Stimulated activated CD4-positive, alpha-beta T cell treated with anti-CD3 and anti-CD28 coated beads, Interleukin-4, amount 100 ng/mL, for 48 hours (primary cell): ENCODE results near the gene TDRD10.
"Not testable (repeated sequence)": the region's sequence is repeated elsewhere in the genome, so short reads cannot be mapped to it uniquely, and the experiment has no call there.

Experiments used
- DNase-seq, 2 donors: peaks; one replicate each; pipeline ENCODE4 v3.0.0-alpha.2; 2020; ENCODE audit warnings: low read depth in 2 of 2

TDRD10 gene

DNA sequence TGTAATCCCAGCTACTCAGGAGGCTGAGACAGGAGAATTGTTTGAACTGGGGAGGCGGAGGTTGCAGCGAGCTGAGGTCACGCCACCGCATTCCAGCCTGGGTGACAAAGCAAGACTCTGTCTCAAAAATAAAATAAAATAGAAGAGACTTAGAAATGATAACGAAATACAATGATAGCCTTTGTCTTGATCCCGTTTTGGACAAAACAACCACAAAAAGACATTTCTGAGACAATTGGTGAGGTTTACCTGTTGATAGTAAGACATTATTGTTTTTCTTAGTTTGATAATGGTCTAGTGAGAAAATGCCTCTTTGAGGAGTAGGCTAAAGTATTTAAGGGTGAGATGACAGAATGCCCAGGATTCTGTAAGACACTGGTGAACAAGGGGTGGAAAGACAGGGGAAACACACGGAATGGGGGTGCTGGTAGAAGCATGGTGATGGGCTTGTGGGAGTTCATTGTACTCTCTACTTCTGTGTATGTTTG lies 12.1 kb downstream of the TDRD10 start:
- DNase-seq = no peak

DNA sequence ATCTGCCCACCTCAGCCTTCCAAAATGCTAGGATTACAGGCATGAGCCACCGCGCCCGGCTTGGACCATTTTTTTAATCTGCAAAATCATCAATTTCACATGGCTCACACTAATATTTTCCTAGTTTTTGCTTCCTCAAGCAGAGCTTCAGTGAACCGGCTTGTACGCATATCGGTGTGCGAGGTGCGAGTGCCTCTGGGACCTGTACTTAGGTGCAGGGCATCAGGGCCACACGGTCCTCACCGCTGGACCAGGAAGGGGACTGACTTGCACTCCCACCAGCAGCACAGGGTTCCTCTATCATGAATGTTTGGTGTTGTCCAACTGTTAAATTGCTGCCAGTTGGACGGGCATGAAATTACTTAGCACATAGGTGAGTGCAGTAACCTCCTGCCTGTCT lies 15.6 kb downstream of the TDRD10 start:
- DNase-seq = no peak

DNA sequence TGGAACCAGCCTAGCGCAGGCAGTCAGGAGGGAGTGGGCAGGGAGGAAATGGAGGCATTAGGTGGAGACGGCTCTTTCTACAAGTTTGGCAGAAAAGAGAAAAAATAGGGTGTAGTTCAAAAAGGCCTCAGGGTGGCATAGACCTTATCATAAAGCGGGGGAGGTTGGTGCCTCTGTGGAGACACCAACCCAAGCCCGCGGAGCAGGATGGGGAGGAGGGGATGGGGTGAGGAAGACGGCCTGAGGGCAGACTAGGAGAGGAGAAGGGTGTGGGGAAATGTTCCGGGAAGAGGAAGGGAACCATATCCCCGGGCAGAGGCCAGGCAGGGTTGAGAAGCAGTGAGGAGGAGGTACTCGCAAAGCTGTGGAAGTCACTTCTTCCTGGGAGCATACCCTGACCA lies 17.6 kb downstream of the TDRD10 start:
- DNase-seq = no peak

DNA sequence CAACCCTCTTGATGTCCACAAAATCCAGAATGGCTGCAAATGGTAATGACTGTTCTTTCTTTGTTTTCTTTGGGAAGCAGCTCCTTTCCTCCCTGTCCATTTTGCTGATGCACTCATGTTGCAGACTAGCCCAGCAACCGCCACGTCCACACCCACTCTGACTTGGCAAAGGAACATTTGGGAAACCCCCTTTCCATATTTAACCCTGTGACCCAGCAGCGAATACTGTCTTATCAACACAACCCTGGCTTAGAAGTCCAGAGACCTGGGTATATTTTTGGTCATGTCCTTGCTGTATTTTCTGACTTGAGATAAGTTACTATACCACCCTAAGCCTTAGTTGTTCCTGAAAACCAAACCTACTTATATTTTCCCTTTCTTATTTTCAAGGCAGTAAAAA lies 18.3 kb downstream of the TDRD10 start:
- no peak for DNase-seq

DNA sequence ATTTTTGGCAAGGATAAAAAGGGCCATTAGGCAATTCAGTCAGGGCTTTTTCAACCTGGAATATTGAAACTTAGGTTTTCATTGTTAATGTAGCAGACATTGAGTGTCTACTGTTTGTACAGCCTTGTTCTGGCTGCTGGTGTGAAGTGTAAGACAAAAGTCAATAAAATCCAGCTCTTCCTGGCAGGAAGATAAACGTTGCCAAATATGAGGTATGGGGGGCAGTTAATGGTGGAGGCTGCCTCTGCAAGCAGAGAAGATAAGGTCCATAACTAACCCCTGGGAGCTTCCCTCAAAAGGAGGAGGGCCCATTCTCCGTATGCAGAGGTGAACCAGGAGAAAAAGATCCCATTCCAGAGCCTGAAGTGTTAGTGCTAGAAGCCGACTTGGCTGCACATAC lies 19.7 kb downstream of the TDRD10 start:
- DNase-seq = no peak

DNA sequence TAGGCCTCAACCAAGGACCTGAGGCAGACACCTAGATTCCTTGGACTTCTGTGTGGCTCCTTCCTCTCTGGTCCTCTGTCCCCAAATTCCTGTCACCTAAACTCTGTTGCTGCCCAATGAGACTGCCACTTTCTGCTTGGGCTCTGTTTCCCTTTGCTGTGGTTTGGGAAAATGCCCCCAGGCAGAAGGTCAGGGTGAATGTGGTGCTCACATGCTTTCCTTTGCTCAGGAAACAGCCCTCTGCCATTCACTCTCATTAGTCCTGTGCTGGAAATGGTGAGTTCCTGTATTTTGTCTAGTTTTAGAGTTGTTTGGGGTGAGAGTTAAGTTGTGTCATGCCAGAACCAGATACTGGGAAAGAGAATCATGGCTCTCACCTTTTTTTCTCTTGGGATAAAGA lies 22.9 kb downstream of the TDRD10 start:
- DNase-seq = no peak

DNA sequence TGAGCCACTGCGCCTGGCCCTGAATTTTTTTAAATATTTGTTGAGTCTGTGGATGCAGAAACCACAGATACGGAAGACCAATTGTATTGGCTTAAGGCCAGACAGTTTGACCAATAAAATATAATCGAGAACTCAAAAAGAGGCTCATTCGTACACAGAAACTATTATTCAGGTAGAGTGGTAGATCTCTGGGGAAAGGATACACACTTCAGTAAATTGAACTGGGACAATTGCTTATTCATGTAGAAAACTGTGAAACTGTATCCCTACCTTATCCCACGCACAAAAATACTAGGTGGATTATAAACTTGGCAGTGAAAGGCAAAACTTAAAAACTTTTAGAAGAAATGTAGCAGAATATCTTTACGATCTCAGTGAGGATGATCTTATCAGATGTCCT lies 25.2 kb downstream of the TDRD10 start:
- no peak for DNase-seq

DNA sequence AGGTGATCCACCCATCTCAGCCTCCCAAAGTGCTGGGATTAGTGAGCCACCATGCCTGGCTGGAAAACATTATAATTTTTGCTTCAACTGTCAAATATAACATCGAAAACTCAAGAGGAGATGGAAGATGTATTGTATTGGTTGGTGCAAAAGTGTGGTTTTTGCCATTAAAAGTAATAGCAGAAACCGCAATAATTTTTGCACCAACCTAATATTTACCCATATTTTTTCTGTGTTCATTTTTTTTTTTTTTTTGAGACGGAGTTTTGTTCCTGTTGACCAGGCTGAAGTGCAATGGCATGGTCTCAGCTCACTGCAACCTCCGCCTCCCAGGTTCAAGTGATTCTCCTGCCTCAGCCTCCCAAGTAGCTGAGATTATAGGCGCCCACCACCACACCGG lies 27.3 kb downstream of the TDRD10 start:
- DNase-seq = no peak

DNA sequence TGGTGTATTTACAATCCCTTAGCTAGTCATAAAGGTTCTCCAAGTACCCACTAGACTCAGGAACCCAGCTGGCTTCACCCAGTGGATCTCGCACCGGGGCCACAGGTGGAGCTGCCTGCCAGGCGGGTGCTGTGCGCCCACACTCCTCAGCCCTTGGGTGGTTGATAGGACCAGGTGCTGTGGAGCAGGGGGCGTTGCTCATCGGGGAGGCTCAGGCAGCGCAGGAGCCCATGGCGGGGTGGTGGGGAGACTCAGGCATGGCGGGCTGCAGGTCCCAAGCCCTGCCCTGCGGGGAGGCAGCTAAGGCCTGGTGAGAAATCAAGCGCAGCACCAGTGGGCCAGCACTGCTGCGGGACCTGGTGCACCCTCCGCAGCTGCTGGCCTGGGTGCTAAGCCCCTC lies 29.9 kb downstream of the TDRD10 start:
- not testable (repeated sequence) for DNase-seq

DNA sequence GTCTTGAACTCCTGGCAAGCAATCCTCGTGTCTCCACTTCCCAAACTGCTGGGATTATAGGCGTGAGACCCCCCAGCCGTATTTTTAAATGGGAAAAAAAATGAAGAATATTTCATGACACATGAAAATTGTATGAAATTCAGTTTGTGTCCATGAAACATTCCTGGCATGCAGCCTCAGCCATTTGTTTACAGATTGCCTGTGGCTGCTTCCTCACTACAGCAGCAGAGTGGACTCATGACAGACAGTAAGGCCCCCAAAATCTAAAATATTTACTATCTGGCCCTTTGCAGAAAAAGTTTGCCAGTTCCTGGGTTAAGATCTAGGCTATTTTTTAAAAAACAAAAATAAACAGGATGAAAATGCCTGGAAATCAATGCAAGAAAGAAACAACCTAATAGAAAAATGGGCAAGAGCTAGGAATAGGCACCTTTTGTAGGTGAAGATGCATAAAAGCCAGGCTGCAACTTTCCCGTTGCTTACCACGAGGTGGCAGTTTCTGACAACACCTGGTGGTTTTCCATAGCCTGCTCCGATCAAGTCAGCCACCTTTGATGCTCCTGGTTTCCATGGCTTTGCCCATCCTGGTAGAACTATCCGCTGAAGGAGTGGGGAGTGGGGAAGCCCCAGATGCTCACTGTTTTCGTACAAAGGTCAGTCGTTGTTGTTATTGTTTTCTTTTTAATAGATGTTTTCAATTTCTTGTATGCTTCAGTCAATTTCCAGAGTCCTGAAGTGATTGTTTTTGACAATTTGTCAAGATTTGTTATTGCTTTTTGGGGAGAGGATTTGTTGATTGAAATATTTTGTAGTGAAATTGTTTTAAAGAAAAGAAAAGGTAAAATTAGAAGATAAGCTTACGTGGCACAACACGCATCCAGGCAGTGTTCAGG lies 32.2 kb downstream of the TDRD10 start:
- no peak for DNase-seq

DNA sequence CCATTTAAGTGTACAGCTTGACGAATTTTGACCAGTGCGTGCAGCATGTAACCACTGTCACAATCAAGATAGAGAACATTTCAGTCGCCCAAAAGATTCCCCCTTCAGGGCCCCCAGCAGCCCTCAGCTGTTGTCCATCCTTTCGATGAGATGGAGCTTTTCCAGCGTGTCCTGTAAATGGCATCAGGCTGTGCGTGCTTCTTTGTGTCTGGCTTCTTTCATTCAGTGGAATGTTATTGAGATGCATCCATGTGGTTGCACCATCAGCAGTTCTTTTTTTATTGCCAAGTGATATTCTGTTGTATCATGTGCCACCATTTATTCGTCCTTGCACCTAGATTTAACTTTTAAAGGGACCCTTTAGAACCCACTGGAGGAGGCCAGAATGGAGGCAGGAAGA lies 34.6 kb downstream of the TDRD10 start:
- DNase-seq = no peak

DNA sequence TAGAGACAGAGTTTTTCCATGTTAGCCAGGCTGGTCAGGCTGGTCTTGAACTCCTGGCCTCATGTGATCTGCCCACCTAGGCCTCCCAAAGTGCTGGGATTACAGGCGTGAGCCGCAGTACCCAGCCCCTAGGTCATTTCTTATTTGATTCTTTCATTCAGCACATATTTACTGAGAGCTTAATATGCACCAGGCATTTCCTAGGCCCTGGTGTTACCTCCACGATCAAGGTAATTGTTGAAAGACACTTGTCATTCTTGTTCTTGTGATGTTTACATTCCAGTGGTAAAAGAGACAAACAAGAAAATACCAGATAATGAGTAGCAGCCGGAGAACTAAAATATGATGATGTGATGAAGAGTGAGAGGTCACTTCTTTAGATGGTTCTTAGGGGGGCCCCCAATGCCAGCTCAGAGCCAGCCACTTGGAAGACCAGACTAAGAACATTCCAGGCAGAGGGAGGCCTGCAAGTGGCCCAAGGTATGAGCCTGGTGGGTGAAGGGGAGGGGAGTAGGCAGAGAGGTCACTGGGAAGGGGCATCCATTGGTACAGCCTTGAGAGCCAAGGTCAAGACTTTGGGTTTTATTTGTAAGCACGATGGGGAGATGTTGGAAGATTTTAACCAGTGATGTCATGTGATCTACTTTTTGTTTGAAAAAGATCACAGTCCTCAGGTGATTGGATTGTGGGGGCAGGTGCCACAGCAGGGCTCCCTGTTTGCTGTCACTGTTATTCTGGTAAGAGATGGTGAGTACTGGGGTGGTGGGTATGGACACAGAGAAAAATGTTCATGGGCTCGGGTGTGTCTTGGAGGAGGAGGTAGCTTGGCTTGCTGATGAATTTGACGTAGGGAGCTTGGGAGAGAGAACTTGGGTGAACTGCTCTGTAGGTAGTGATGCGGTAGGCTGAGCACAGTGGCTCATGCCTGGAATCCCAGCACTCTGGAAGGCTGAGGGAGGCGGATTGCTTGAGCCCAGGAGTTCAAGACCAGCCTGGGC lies 37.8 kb downstream of the TDRD10 start:
- DNase-seq = no peak

DNA sequence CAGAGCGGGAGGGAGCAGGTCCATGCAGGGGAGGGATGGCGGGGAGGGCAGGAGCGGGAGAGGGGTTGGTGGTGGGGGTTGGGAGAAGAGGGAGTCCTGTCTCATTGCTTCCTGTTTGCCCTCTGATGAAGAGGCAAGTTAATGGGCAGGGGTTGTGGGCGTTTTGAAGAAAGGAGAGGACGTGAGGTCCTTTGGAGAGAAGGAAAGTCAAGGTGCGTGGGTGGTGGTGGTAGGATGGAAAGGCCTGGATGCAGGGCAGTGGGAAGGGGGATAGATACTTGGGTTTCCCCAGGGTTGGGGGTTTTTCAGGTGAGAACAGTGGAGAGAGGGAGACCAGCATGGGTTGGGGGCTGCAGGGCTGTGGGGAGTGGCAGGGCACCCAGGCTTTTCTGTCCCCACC lies 39.2 kb downstream of the TDRD10 start:
- no peak for DNase-seq

DNA sequence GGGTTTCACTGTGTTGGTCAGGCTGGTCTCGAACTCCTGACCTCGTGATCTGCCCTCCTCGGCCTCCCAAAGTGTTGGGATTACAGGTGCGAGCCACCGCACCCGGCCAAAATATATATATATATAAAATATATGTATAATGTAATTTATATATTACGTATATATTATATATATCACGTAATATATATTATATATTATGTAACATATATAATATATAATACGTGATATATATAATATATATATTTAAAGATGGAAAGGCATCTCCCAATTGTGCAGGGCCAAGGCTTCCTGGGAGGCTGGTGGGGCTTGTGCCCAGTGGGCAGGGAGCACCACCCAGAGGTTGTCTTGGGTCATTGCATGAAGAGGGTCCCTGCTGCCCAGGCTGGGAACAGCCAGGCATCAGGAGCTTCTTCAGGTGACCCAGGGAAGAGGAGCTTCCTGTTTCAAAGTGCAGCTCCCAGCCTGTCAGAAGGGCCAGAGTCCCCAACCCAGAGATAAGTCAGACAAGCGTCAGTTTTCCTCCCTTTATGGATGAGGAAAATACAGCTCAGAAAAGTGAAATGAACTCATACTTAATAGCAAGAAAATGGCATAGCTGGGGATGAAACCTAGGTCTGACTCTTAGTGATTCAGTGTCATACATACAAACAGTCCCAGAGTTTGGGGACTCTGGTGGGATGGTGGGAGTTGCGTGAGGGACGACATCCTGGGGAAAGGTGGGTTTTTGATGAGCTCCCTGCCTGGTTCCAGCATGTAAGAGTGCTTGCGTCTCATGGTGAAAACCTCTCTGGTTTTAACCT lies 44.4 kb downstream of the TDRD10 start:
- peak; percentile 50 to 51 for DNase-seq

DNA sequence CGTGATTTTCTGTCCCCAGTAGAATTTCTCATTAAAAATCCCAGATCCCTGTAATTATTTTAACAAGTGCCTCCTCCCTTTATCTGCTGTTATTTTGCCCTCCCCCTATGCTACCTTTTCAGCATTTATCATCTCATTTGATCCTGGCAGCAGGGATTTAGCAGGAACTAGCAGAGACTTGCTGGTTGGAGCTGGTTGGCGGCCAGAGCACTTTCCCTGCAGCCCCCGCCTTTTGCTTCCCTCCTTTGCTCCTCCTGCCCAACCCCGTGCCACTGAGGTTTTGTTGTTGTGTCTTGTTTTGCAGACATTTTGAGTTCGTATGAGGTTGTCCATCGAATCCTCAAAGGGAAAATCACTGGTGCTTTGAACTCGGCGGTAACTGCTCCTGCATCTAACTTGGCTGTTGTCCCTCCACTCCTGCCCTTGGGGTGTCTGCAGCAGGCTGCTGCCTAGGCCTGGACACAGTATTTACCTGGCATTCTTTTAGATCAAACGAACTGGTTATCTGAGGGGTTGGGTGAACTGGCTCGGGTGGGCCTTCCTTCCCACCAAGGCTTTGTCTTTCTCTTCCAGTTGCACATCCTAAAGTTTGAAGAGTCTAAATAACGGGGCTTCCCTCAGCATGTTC lies 45.2 kb downstream of the TDRD10 start:
- DNase-seq = no peak

DNA sequence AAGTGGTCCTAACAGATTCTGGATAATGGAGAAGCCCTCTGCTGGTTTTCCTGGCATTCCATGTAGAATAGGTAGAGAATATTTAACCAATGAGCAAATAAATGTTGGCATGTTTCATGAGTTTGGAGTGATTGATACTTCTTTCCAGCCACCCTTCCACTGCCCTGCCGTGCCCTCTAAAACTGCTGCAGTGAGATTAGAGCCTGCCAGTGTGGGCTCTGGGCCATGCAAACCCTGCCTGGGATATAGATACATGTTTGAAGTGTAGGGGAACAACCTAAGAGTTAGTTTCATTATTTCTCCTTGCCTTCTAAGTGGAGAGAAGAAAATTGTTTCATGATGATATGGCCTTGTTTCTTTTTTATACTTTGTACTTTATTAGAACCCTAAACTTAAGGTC lies 46.0 kb downstream of the TDRD10 start:
- no peak for DNase-seq

DNA sequence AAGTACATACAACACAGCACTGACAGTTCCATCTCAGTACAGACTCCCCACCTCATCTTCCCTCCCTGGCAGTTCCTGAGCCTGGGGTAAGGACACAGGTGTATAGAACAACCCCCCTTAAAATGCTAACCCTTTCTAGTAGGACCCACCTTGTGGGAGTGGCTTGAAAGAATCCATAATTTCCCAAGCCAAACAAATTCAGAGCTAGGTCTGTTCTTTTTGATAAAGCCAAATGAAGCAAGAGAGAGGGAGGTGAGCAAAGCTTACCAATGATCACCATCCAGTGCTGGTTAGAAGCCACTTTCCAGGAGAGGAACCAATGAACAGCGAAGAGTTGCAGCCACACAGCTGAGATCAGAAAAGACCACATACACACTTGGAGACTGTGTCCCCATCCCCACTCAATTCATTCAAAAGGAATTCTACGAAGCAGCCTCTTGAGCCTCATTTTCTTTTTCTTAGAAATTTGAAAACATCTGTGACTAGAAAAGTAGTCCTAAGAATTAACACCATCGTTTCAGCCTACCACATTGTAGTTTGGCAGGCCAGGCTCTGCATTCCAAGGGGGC lies 47.3 kb downstream of the TDRD10 start:
- no peak for DNase-seq

DNA sequence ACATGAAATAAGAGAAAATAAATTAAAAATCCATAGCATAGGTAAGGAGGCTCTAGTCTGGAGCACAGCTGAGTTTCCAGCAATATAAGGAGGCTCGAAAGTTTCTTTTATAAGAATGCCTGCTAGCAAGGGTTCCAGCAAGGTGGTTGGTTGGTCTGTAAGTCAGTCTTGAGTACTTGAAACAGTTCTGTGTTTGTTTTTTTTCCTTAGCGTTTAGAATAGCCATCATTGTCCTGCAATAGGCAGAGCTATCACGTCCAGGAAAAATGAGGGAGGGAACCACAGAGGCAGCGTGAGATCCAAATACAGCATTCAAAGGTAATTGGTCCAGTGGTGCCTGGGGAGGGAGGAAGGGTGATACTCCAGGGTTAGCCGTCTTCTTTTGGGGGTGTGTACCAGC lies 48.1 kb downstream of the TDRD10 start:
- no peak for DNase-seq

DNA sequence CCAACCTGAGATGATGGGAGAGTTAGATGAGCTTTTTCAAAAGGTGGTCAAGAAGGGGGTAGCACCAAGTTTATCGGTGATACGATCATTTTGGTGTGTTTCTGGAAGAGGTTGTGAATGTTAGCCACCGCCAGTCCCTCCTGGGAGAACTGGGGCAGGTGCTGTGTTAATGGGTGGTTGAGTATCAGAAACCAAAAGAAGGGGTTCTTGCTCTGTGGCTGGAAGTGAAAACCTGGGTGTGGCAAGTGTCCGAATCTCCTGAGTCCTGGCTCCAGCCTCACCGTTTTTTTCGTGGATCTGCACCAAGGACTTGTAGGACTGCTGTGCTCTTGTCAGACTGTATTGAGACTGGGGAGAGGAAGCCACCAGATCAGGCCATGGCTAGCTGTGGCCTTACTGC lies 48.6 kb downstream of the TDRD10 start:
- no peak for DNase-seq

DNA sequence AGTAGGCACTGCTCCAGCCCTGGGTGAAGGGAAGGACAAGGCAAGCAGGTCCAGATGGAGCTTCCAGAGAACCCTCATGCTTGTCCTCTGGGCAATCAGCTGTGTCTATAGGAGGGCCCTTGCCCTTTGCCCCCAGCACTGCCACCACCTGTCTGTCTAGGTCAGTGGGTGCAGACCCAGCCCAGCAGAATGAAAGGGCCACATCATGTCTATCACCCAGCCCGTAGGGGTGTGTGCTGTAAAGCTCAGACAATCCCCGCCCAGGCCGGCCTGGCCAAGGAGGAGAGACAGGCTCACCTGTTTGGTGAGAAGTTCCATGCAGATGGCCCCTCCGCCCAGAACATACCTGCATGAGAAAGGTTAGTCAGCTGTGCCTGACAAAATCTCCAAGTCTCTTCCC lies 49.5 kb downstream of the TDRD10 start:
- DNase-seq = no peak

DNA sequence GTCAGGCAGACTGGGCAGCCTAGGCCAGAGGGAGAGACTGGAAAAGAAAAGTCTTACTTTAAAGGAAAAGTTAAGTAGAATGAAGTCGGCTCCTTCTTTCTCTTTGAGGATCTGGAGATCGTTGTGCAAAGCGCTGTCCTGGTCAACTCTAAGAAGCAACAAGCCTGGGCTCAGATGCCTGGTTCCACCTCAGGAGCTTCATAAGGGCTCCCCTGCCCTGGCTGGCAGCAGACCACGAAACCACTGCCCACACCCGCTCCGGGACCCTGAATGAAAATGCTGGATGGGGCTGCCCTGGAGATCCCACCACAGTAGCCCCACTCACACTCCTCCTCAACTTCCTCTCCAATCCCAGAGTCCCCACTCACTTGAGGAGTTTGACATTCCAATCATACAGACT lies 50.0 kb downstream of the TDRD10 start:
- no peak for DNase-seq
